Activated naive CD4-positive, alpha-beta T cell treated with anti-CD3 and anti-CD28 coated beads for 36 hours (primary cell): ENCODE results near the gene RUNX3. TPM values are rescaled to one million over a fixed set of nuclear protein-coding genes. Genes with fewer than 3 reads are reported as not detected.

ENCODE experiments used
- CTCF ChIA-PET: fragments of 350-600 bp; sonication (Branson Sonifier 250); formaldehyde crosslinking; loops from one replicate; lab custom pipeline; 2021; ENCODE audit warnings: antibody characterized with exemption; lab: Charles Lee
- DNase-seq: peaks from one replicate; pipeline ENCODE4 v3.0.0-alpha.2; 2020
- H3K27ac Mint-ChIP-seq: one replicate; pipeline ENCODE4 v1.8.0; 2021; ENCODE audit warnings: mild to moderate bottlenecking, mixed read lengths
- H3K27me3 Mint-ChIP-seq: one replicate; pipeline ENCODE4 v1.8.0; 2021; ENCODE audit warnings: low read depth, mixed read lengths
- H3K36me3 Mint-ChIP-seq: one replicate; pipeline ENCODE4 v1.8.0; 2021; ENCODE audit warnings: low read depth, mixed read lengths
- H3K4me1 Mint-ChIP-seq: one replicate; pipeline ENCODE4 v1.8.0; 2021; ENCODE audit warnings: low read depth, mixed read lengths
- H3K4me3 Mint-ChIP-seq: one replicate; pipeline ENCODE4 v1.8.0; 2021; ENCODE audit warnings: mild to moderate bottlenecking, moderate library complexity, mixed read lengths
- H3K9me3 Mint-ChIP-seq: one replicate; pipeline ENCODE4 v1.8.0; 2021; ENCODE audit warnings: mixed read lengths
- intact Hi-C: fragments of 100-400 bp; cut with micrococcal nuclease; formaldehyde crosslinking; loops from one replicate; pipeline ENCODE4 v1.15.1; 2023
- total RNA-seq, 2 experiments: library from RNA; stranded (reverse); gene quantifications; one replicate each; pipeline ENCODE4 v1.2.3, GENCODE V29; 2021

RUNX3 gene
- total RNA-seq, 2 experiments from 2014 or later: 72.3 to 83.8 TPM

GRCh38 chr1:24968941-24969585 lies 39.0 kb upstream of the RUNX3 start:
- Mint-ChIP-seq H3K27me3 (no peaks in the 10 kb centered on the region), H3K9me3 (peaks cover 1% of the 10 kb centered on the region), H3K36me3 (peaks cover 7% of the 10 kb centered on the region), H3K4me1 (peaks cover 82% of the 10 kb centered on the region), H3K4me3 (no peak overlapping the region), H3K27ac (peak overlapping the region; percentile 21)
- intact Hi-C loops: loop anchor here (10.0 kb wide), 2 partner anchors 266 to 484 kb away; partner anchors contain the start of gene SYF2
- DNase-seq: no peak
- CTCF ChIA-PET: interaction anchor here (1.2 to 1.6 kb wide), 3 partner anchors 10 to 28 kb away, joined by 4 to 5 read pairs (median 4); no protein-coding TSS in a partner anchor

GRCh38 chr1:24967962-24968361 lies 37.9 kb upstream of the RUNX3 start:
- Mint-ChIP-seq H3K27me3 (no peaks in the 10 kb centered on the region), H3K27ac (no peak overlapping the region), H3K9me3 (no peaks in the 10 kb centered on the region), H3K4me1 (peaks cover 82% of the 10 kb centered on the region), H3K4me3 (no peak overlapping the region), H3K36me3 (peaks cover 18% of the 10 kb centered on the region)
- no peak for DNase-seq
- intact Hi-C loops: loop anchor here (2.0 to 10.0 kb wide), 3 partner anchors 13 to 483 kb away; partner anchors contain the start of gene SYF2
- CTCF ChIA-PET: interaction anchor here (0.7 to 2.0 kb wide), 2 partner anchors 14 to 35 kb away, joined by 3 to 6 read pairs; no protein-coding TSS in a partner anchor

GRCh38 chr1:24967555-24967954 lies 37.5 kb upstream of the RUNX3 start:
- no peaks in the 10 kb centered on the region for H3K9me3 Mint-ChIP-seq
- peaks cover 82% of the 10 kb centered on the region for H3K4me1 Mint-ChIP-seq
- H3K4me3 Mint-ChIP-seq: no peak overlapping the region
- peaks cover 22% of the 10 kb centered on the region for H3K36me3 Mint-ChIP-seq
- no peak for DNase-seq
- H3K27me3 Mint-ChIP-seq: no peaks in the 10 kb centered on the region
- H3K27ac Mint-ChIP-seq: peak overlapping the region; percentile 98
- CTCF ChIA-PET: interaction anchor here (0.7 to 2.0 kb wide), 3 partner anchors 14 to 35 kb away, joined by 3 to 6 read pairs (median 6); no protein-coding TSS in a partner anchor
- intact Hi-C loops: loop anchor here (2.0 to 10.0 kb wide), 3 partner anchors 13 to 483 kb away; partner anchors contain the start of gene SYF2

GRCh38 chr1:24966724-24967346 lies 36.8 kb upstream of the RUNX3 start:
- Mint-ChIP-seq H3K36me3 (peaks cover 29% of the 10 kb centered on the region), H3K9me3 (no peaks in the 10 kb centered on the region), H3K27me3 (no peaks in the 10 kb centered on the region), H3K27ac (peak overlapping the region; percentile 98), H3K4me1 (peaks cover 82% of the 10 kb centered on the region), H3K4me3 (no peak overlapping the region)
- peak; percentile 94 for DNase-seq
- CTCF ChIA-PET: interaction anchor here (1.2 to 2.0 kb wide), 3 partner anchors 21 to 62 kb away, joined by 3 to 6 read pairs (median 6); no protein-coding TSS in a partner anchor
- intact Hi-C loops: loop anchor here (1.0 to 10.0 kb wide), 5 partner anchors 14 to 482 kb away; partner anchors contain the start of gene SYF2

- peak overlapping the region; percentile 98 for H3K27ac Mint-ChIP-seq
These were observed 36.1 kb upstream of the RUNX3 start for GRCh38 chr1:24966121-24966723.

GRCh38 chr1:24965571-24965930 lies 35.5 kb upstream of the RUNX3 start:
- no peaks in the 10 kb centered on the region for H3K9me3 Mint-ChIP-seq
- peaks cover 82% of the 10 kb centered on the region for H3K4me1 Mint-ChIP-seq
- peaks cover 39% of the 10 kb centered on the region for H3K36me3 Mint-ChIP-seq
- intact Hi-C loops: loop anchor here (1.0 to 10.0 kb wide), 4 partner anchors 10 to 481 kb away; partner anchors contain the start of gene SYF2
- no peaks in the 10 kb centered on the region for H3K27me3 Mint-ChIP-seq
- DNase-seq: no peak
- H3K27ac Mint-ChIP-seq: peak overlapping the region; percentile 98
- peak overlapping the region; percentile 92 for H3K4me3 Mint-ChIP-seq
- CTCF ChIA-PET: interaction anchor here (0.5 to 8.0 kb wide), 11 partner anchors 8 to 1341 kb away, joined by 3 to 60 read pairs (median 5); partner anchors contain the start of gene RUNX3

More at GRCh38 chr1:24966121-24966723, 36.1 kb upstream of the RUNX3 start:
- DNase-seq: peak; percentile 45
- CTCF ChIA-PET: interaction anchor here (1.2 to 8.0 kb wide), 6 partner anchors 10 to 71 kb away, joined by 3 to 60 read pairs (median 5); no protein-coding TSS in a partner anchor
- intact Hi-C loops: loop anchor here (1.0 to 10.0 kb wide), 5 partner anchors 15 to 481 kb away; partner anchors contain the start of gene SYF2
- H3K4me3 Mint-ChIP-seq: no peak overlapping the region
- H3K9me3 Mint-ChIP-seq: no peaks in the 10 kb centered on the region
- peaks cover 82% of the 10 kb centered on the region for H3K4me1 Mint-ChIP-seq
- peaks cover 35% of the 10 kb centered on the region for H3K36me3 Mint-ChIP-seq
- no peaks in the 10 kb centered on the region for H3K27me3 Mint-ChIP-seq

- H3K27ac Mint-ChIP-seq: peak overlapping the region; percentile 98
- H3K9me3 Mint-ChIP-seq: no peaks in the 10 kb centered on the region
- peak; percentile 97 for DNase-seq
- intact Hi-C loops: loop anchor here (1.0 to 10.0 kb wide), 4 partner anchors 10 to 480 kb away; partner anchors contain the start of gene SYF2
- no peaks in the 10 kb centered on the region for H3K27me3 Mint-ChIP-seq
- H3K4me3 Mint-ChIP-seq: peak overlapping the region; percentile 92
- CTCF ChIA-PET: interaction anchor here (0.5 to 8.0 kb wide), 15 partner anchors 9 to 1340 kb away, joined by 3 to 60 read pairs (median 6); partner anchors contain the start of gene RUNX3
- peaks cover 82% of the 10 kb centered on the region for H3K4me1 Mint-ChIP-seq
- H3K36me3 Mint-ChIP-seq: peaks cover 42% of the 10 kb centered on the region
These were observed 34.9 kb upstream of the RUNX3 start for GRCh38 chr1:24964811-24965570.

GRCh38 chr1:24963943-24964693 lies 34.0 kb upstream of the RUNX3 start:
- CTCF ChIA-PET: interaction anchor here (0.6 to 8.0 kb wide), 19 partner anchors 9 to 137 kb away, joined by 3 to 60 read pairs (median 6); partner anchors contain the start of gene RUNX3
- no peak for DNase-seq
- Mint-ChIP-seq H3K4me1 (peaks cover 80% of the 10 kb centered on the region), H3K27ac (peak overlapping the region; percentile 98), H3K27me3 (no peaks in the 10 kb centered on the region), H3K36me3 (peaks cover 48% of the 10 kb centered on the region), H3K9me3 (no peaks in the 10 kb centered on the region), H3K4me3 (peak overlapping the region; percentile 92)
- intact Hi-C loops: loop anchor here (1.0 to 10.0 kb wide), 4 partner anchors 34 to 479 kb away; partner anchors contain the start of genes RUNX3 and SYF2

GRCh38 chr1:24963099-24963872 lies 33.2 kb upstream of the RUNX3 start:
- H3K4me3 Mint-ChIP-seq: peak overlapping the region; percentile 92
- CTCF ChIA-PET: interaction anchor here (0.6 to 8.0 kb wide), 18 partner anchors 8 to 138 kb away, joined by 3 to 60 read pairs (median 5); partner anchors contain the start of gene RUNX3
- peaks cover 81% of the 10 kb centered on the region for H3K4me1 Mint-ChIP-seq
- H3K27me3 Mint-ChIP-seq: no peaks in the 10 kb centered on the region
- intact Hi-C loops: loop anchor here (1.0 to 10.0 kb wide), 4 partner anchors 33 to 478 kb away; partner anchors contain the start of genes RUNX3 and SYF2
- H3K36me3 Mint-ChIP-seq: peaks cover 54% of the 10 kb centered on the region
- H3K9me3 Mint-ChIP-seq: no peaks in the 10 kb centered on the region
- peak; percentile 70 for DNase-seq
- peak overlapping the region; percentile 98 for H3K27ac Mint-ChIP-seq
